SK-N-SH treated with all-trans-retinoic acid at 6 μM for 48 hours (cell line): ENCODE data around the gene SORL1-AS1.

Experiments used
- ATAC-seq: fragments of 200-7000 bp; cut with Tn5 transposase; 3 replicates; pipeline ENCODE4 v1.9.1; 2020; ENCODE audit warnings: mild to moderate bottlenecking, moderate library complexity
- ARNTL ChIP-seq: fragments of 450-650 bp; formaldehyde crosslinking; IDR thresholded peaks from 2 replicates; pipeline ENCODE4 v1.5.0; 2020; ENCODE audit warnings: low read depth, mild to moderate bottlenecking, moderate library complexity, borderline replicate concordance
- BACH2 ChIP-seq: fragments of 250-450 bp; sonication (Bioruptor Pico); IDR thresholded peaks from 2 replicates; pipeline ENCODE4 v1.9.0; 2021; ENCODE audit warnings: mild to moderate bottlenecking, borderline replicate concordance
- CREB5 ChIP-seq: fragments of 250-450 bp; sonication (Bioruptor Pico); IDR thresholded peaks from 2 replicates; pipeline ENCODE4 v1.5.1; 2020; ENCODE audit warnings: low read depth, mild to moderate bottlenecking, moderate library complexity
- CSDC2 ChIP-seq: fragments of 250-450 bp; sonication (Bioruptor Pico); IDR thresholded peaks from 2 replicates; pipeline ENCODE4 v1.5.0; 2020; ENCODE audit warnings: mild to moderate bottlenecking, moderate library complexity
- CSRNP3 ChIP-seq: fragments of 250-450 bp; sonication (Bioruptor Pico); IDR thresholded peaks from 2 replicates; pipeline ENCODE4 v1.5.1; 2021; ENCODE audit warnings: mild to moderate bottlenecking, moderate library complexity
- ESRRG ChIP-seq: fragments of 250-450 bp; sonication (Bioruptor Pico); IDR thresholded peaks from 2 replicates; pipeline ENCODE4 v1.6.1; 2021; ENCODE audit warnings: mild to moderate bottlenecking
- GLIS3 ChIP-seq: fragments of 250-450 bp; sonication (Bioruptor Pico); IDR thresholded peaks from 2 replicates; pipeline ENCODE4 v1.5.0; 2020; ENCODE audit warnings: mild to moderate bottlenecking, moderate library complexity
- ISL1 ChIP-seq: fragments of 250-450 bp; sonication (Bioruptor Pico); IDR thresholded peaks from 2 replicates; pipeline ENCODE4 v2.1.2; 2022; ENCODE audit warnings: mild to moderate bottlenecking, moderate library complexity
- OSR1 ChIP-seq: fragments of 250-450 bp; sonication (Bioruptor Pico); IDR thresholded peaks from 2 replicates; pipeline ENCODE4 v1.8.0; 2022; ENCODE audit warnings: moderate library complexity, mild to moderate bottlenecking, inconsistent platforms
- PATZ1 ChIP-seq: fragments of 250-450 bp; sonication (Bioruptor Pico); IDR thresholded peaks from 2 replicates; pipeline ENCODE4 v1.8.0; 2020; ENCODE audit warnings: mild to moderate bottlenecking, moderate library complexity, borderline replicate concordance
- PPARA ChIP-seq: fragments of 250-450 bp; sonication (Bioruptor Pico); IDR thresholded peaks from 2 replicates; pipeline ENCODE4 v1.5.0; 2020; ENCODE audit warnings: mild to moderate bottlenecking, borderline replicate concordance
- RARB ChIP-seq: fragments of 250-450 bp; sonication (Bioruptor Pico); IDR thresholded peaks from 2 replicates; pipeline ENCODE4 v1.8.0; 2021; ENCODE audit warnings: mild to moderate bottlenecking, moderate library complexity
- SNAI2 ChIP-seq: fragments of 250-450 bp; sonication (Bioruptor Pico); IDR thresholded peaks from 2 replicates; pipeline ENCODE4 v1.5.0; 2020; ENCODE audit warnings: mild to moderate bottlenecking, moderate library complexity
- TOX ChIP-seq: fragments of 250-450 bp; sonication (Bioruptor Pico); IDR thresholded peaks from 2 replicates; pipeline ENCODE4 v1.8.0; 2021; ENCODE audit warnings: mild to moderate bottlenecking, moderate library complexity, borderline replicate concordance
- TSHZ2 ChIP-seq: fragments of 250-450 bp; sonication (Bioruptor Pico); IDR thresholded peaks from 2 replicates; pipeline ENCODE4 v1.5.0; 2020; ENCODE audit warnings: mild to moderate bottlenecking, moderate library complexity
- ZC3H10 ChIP-seq: fragments of 250-450 bp; sonication (Bioruptor Pico); IDR thresholded peaks from 2 replicates; pipeline ENCODE4 v1.5.1; 2021; ENCODE audit warnings: mild to moderate bottlenecking, moderate library complexity
- ZFP3 ChIP-seq: fragments of 250-450 bp; sonication (Bioruptor Pico); IDR thresholded peaks from 2 replicates; pipeline ENCODE4 v1.5.0; 2020; ENCODE audit warnings: mild to moderate bottlenecking, moderate library complexity
- ZFP30 ChIP-seq: fragments of 450-650 bp; formaldehyde crosslinking; IDR thresholded peaks from 2 replicates; pipeline ENCODE4 v1.5.0; 2022; ENCODE audit warnings: mild to moderate bottlenecking, moderate library complexity
- ZNF565 ChIP-seq: fragments of 450-650 bp; formaldehyde crosslinking; conservative IDR thresholded peaks from 2 replicates; pipeline ENCODE4 v1.5.0; 2020; ENCODE audit warnings: low read depth, mild to moderate bottlenecking, moderate library complexity

The SORL1-AS1 gene

GRCh38 chr11:121418625-121419114, 34.1 kb downstream of the SORL1-AS1 start:
- ATAC-seq = peak; percentile 30; the same call in 2 of the 3 replicates
- TF ChIP-seq ARNTL (CRISPR knock-in tag) (no peak), PPARA (CRISPR knock-in tag) (no peak), ZFP30 (CRISPR knock-in tag) (no peak), CREB5 (CRISPR knock-in tag) (no peak), TSHZ2 (CRISPR knock-in tag) (no peak), GLIS3 (CRISPR knock-in tag) (no peak), RARB (CRISPR knock-in tag) (no peak), BACH2 (CRISPR knock-in tag) (no peak), ZFP3 (CRISPR knock-in tag) (no peak), TOX (no peak), ZC3H10 (CRISPR knock-in tag) (no peak), ESRRG (CRISPR knock-in tag) (no peak), OSR1 (CRISPR knock-in tag) (no peak), SNAI2 (CRISPR knock-in tag) (no peak), ZNF565 (CRISPR knock-in tag) (no peak), CSDC2 (CRISPR knock-in tag) (no peak)
- TF ChIP-seq, all 23 proteins: peak for 0

- no peak for ATAC-seq
- TF ChIP-seq ESRRG (CRISPR knock-in tag) = no peak
- no peak for TF ChIP-seq OSR1 (CRISPR knock-in tag)
- no peak for TF ChIP-seq PATZ1 (CRISPR knock-in tag)
- TF ChIP-seq ARNTL (CRISPR knock-in tag) = no peak
- no peak for TF ChIP-seq ZFP3 (CRISPR knock-in tag)
- TF ChIP-seq CREB5 (CRISPR knock-in tag) = no peak
- no peak for TF ChIP-seq CSRNP3 (CRISPR knock-in tag)
- TF ChIP-seq TOX = no peak
- TF ChIP-seq CSDC2 (CRISPR knock-in tag) = no peak
- no peak for TF ChIP-seq SNAI2 (CRISPR knock-in tag)
- no peak for TF ChIP-seq ZFP30 (CRISPR knock-in tag)
Measured at GRCh38 chr11:121417607-121418006, 35.2 kb downstream of the SORL1-AS1 start.

- ATAC-seq = peak; percentile 74
- TF ChIP-seq TOX (no peak), ISL1 (no peak), GLIS3 (CRISPR knock-in tag) (no peak), ARNTL (CRISPR knock-in tag) (no peak), CSRNP3 (CRISPR knock-in tag) (no peak), ZNF565 (CRISPR knock-in tag) (no peak)
Measured at GRCh38 chr11:121417055-121417551, 35.7 kb downstream of the SORL1-AS1 start.
